ENCODE data around the gene DKK2. TPM values are rescaled to one million over a fixed set of nuclear protein-coding genes. Genes with fewer than 3 reads are reported as not detected.

Gene DKK2, protein sequence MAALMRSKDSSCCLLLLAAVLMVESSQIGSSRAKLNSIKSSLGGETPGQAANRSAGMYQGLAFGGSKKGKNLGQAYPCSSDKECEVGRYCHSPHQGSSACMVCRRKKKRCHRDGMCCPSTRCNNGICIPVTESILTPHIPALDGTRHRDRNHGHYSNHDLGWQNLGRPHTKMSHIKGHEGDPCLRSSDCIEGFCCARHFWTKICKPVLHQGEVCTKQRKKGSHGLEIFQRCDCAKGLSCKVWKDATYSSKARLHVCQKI
- polyA plus RNA-seq (ENCODE audit: insufficient read length) = 22.7 TPM

DNA sequence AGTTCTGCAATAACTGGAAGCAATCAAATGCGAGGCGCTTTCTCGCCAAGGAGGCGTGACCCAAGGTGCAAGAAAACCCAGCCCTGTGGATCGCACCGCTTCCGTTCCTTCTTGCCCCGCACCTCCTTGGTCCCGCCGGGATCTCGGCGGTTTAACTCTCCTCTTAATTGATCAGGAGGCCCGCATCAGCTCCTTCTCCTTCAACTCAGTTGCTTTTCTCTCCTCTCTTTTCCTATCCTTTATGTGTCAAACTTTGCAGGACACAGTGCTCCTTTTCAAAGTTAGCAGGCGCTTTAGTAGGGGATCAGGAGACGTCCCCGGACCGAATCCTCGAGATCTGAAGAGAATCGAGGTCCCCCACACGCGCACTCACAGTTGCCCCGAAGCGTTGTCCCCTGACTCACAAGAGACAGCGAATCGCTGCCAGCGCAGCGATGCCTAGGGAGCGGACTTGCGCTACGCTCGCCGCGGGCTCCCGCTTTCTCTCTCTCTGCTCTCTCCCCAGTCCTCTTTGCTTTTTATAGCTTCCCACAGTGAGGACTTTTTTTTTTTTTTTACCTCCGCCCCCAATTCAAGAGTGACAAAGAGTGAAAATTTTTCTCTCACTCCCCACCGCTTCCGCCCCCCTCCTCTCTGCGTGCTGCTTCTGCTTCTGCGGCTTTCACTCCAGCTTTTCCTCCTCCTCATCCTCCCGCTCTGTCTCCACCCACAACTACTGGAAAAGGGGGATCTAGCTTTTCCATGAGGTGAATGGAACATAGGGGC, at the start of gene DKK2:
TSS of gene DKK2 (minus strand) at position 495 of the 765 bp plus-strand sequence. CDS start 722 bp downstream, outside the sequence.
- peak; percentile 76 for DNase-seq

GRCh38 chr4:107077192-107077591, 41.1 kb upstream of the DKK2 start:
- no peak for DNase-seq

GRCh38 chr4:107072836-107073736, 37.0 kb upstream of the DKK2 start:
- DNase-seq = no peak

DNA sequence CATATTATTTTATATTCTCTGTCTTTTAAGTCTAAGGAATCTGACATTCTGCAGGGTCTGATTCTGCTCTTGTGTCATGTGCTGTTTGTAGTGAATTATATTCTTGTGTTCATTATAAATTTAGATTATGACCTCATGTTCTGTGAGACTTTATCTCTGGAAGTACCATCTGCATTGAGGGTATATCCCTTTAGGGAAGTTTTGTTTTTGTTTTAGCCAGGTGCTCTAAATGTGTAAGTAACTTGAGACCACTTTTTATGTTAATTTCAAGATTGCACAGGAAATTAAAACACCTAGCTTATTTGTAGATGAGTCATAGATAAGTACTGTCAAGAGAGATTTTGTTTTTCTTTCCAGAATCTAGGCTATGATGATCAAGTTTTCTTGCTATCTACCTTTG, 35.0 kb upstream of the DKK2 start:
- no peak for DNase-seq

- DNase-seq = no peak
Measured at GRCh38 chr4:107069049-107069448, 32.9 kb upstream of the DKK2 start.

GRCh38 chr4:107068116-107068515, 32.0 kb upstream of the DKK2 start:
- no peak for DNase-seq

DNA sequence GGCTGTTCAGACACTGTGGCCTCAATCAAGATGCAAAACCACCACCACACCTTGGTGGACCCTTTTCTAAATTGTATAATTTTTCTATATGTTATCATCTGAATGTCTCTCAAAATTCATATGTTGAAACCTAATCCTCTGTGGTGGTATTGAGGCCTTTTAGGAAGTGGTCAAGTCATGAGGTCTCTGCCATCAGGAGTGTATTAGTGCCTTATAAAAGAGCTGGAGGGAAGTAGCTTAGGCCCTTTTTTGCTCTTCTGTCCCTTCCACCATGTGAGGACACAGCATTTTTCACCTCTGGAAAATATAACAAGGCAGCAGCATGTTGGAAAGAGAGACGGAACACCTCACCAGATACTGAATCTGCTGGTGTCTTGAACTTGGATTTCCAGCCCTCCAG, 30.5 kb upstream of the DKK2 start:
- no peak for DNase-seq

GRCh38 chr4:107065201-107065600, 29.1 kb upstream of the DKK2 start:
- DNase-seq = no peak

DNA sequence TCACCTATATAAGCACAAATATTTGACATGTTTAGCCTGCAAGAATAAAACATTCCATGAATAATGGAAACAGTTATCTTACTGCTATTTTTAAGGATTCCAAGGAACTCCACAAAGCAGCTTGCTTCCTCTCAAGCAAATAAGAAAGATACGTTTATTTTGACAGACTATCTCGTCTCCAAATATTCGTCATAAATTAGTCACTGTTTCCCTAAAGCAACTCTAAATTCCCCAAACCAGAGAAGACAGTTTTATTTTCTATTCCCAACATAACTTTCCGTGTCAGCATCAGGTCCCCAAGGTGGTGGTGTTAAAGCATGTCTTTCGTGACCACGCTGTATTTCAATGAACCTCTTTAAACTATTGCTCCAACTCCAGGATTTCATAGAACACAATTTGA, 24.3 kb upstream of the DKK2 start:
- DNase-seq = no peak

- DNase-seq = no peak
Measured at GRCh38 chr4:107058828-107059227, 22.7 kb upstream of the DKK2 start.

DNA sequence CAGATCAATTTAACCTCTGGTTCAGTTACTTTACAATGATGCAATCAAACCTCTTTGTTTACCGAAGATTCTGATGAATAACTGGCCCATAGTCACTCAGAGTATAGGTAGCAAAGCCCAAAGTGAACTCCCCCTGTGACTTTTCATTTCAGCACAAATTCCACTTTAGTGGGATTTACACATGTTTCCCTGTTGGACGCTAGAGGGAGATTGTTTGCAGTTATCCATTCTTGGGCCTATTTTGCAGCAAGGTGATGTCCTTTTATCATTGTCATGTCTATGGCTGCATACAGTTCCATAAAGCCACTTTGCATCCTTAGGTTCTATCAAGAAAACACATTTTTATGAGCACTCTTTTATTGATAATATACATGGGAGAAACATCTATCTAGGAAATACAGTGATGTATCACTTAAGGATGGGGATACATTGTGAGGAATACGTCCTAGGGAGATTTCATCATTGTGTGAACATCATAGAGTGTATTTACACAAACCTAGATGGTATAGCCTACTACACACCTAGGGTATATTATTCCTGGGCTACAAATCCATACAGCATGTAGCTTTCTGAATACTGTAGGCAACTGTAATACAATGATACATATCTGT, 14.5 kb upstream of the DKK2 start:
- no peak for DNase-seq

GRCh38 chr4:107046261-107046660, 10.1 kb upstream of the DKK2 start:
- DNase-seq = no peak

- DNase-seq = no peak
Measured at GRCh38 chr4:107044170-107044569, 8.1 kb upstream of the DKK2 start.

DNA sequence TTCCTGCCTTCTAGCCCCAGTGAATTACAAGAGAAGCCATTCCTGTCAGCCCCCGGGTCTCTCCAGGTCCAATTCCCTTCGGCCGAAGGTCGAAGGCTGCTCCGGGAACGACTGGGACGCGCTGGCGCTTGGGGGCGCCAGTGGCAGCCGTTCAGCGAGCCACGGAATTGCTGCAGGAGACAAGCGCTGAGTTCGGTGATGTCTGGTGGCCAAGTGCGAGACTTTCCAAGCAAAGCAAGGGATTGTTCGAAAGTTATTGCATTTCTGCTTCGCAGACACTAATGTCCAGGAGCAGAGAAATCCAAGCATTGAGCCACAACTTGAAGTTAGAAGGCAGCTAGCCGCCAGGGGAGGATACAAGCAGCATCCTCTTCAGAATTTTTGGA, 1.1 kb upstream of the DKK2 start:
- DNase-seq = peak; percentile 76

- DNase-seq = no peak
Measured at GRCh38 chr4:107036584-107037198, 578 bp upstream of the DKK2 start.

DNA sequence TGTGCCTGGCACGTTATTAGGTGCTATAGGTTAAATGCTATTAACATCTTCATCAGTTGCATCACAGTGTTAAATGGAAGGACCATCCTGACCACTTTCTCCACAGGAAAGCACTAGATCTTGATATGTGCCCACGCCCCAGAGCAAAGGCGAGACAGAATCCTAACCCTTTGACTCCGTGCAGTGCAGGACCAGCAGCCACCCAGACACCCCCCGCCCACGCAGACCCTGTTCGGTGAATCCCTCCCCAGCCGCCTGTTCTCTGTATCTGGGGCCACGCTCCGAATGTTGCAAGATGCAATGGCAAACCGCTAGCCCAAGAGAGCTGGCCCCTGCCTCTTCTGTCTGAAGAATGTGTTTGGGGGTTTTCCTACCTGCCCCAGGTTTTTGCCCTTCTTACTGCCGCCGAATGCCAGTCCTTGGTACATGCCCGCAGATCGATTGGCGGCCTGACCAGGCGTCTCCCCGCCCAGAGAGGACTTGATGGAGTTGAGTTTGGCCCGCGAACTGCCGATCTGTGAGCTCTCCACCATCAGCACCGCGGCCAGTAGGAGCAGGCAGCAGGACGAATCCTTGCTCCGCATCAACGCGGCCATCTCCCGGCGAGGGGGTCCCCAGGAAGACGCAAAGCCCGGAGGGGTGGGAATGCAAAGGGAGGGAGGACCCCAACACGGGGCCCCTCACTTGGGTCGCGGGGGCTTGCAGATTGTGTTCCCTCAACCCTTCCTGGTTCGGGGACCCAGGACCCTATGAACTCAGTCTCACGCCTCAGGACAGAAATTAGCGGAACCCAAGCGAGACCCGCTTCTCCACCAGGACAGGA, 906 bp downstream of the DKK2 start:
- DNase-seq = peak; percentile 52

DNA sequence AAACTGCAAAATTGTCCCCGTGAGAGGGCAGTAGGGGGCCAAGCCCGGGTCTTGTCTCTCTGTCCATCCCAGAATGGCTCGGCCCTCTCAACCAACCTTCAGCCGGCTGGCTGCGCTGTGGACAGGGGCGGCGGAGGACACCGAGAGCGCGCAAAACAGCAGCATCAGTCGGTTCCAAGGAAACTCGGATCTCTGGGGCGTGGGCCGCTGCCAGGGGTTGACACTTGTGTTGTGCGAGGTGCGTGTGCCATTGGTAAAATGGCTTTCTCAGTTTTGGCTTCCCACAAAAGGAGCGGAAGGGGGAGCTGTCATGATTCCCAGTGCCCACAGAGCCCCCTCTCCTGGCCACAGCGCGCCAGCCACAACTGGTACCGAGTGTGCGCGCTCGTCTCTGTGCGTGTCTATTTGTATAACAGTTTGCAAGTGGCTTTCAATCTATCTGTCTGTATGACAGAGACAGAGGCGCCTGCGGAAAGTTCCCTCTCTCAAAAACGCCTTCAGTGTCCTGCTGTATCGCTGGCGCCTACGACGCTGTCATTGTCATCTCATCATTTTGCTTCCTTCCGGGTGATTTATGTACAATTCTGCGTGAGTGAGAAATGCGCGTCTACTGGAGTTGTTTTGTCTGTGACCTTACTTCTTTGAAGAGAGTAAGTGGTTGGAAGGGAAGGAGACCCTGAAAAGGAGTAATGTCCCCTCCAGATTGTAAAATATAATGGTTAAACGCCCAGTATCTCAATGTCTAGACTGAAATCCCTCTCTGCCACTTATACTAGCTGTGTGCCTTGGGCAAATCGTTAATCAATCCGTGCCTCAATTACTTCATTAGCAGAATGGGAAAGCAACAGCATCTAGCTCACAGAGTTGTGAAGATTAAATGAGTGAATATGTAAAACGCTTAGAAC, 1.8 kb downstream of the DKK2 start:
- DNase-seq = peak; percentile 70

- no peak for DNase-seq
Measured at GRCh38 chr4:107027379-107027778, 8.7 kb downstream of the DKK2 start.

DNA sequence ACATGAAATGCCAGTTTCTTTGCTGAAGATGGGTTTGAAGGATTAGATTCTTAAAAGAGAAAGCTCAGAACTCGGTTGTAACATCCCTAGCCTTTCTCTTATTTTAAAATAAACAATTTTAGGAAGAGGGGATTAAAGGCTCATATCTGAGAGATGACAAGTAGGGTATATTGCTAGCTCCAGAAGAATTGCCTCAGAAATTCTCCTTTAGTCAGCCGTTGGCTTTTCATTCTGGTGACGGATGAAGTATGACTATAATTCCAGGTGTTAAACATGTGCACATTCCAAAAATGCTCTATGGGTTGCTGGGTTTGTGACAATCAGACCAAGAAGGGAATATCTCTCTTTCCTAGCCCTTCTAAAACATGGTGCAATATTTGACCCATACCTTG, 17.8 kb downstream of the DKK2 start:
- DNase-seq = no peak
